Spleen (tissue), 11 donors: Measurements from ENCODE around the gene SIRPA. TPM values are rescaled to one million over a fixed set of nuclear protein-coding genes. Genes with fewer than 3 reads are reported as not detected.

Experiments
- DNase-seq: peaks from one replicate; pipeline ENCODE4 v3.0.0-alpha.2; 2020
- H3K27ac ChIP-seq, 8 donors: fragments of 200-600 bp; sonication (generic) in 7 of 8; 1 replicate in 4 of 8; 2 replicates in 4 of 8; pipeline versions ENCODE4 v1.5.0 to v1.8.0; 2016 to 2021; ENCODE audit warnings: inconsistent platforms in 4 of 8, mild to moderate bottlenecking in 4 of 8, moderate library complexity in 1 of 8
- H3K27me3 ChIP-seq, 7 donors: fragments of 200-600 bp; sonication (generic) in 6 of 7; replicated peaks in 1 of 7; 1 replicate in 4 of 7; 2 replicates in 3 of 7; pipeline versions ENCODE4 v1.5.0 to v1.8.0; 2016 to 2021; ENCODE audit warnings: inconsistent platforms in 3 of 7, mild to moderate bottlenecking in 1 of 7
- H3K36me3 ChIP-seq, 6 donors: fragments of 200-600 bp; sonication (generic) in 5 of 6; 1 replicate in 4 of 6; 2 replicates in 2 of 6; pipeline versions ENCODE4 v1.5.0 to v1.8.0; 2016 to 2021; ENCODE audit warnings: inconsistent platforms in 2 of 6
- H3K4me1 ChIP-seq, 6 donors: fragments of 200-600 bp; sonication (generic) in 5 of 6; 1 replicate in 3 of 6; 2 replicates in 3 of 6; pipeline versions ENCODE4 v1.5.0 to v1.8.0; 2016 to 2021; ENCODE audit warnings: inconsistent platforms in 3 of 6
- H3K4me3 ChIP-seq, 8 donors: fragments of 200-600 bp; sonication (generic) in 7 of 8; 1 replicate in 4 of 8; 2 replicates in 4 of 8; pipeline versions ENCODE4 v1.5.0 to v1.8.0; 2016 to 2021; ENCODE audit warnings: inconsistent platforms in 4 of 8, mild to moderate bottlenecking in 4 of 8, moderate library complexity in 2 of 8
- H3K9me3 ChIP-seq, 8 donors: fragments of 200-600 bp; sonication (generic) in 7 of 8; 1 replicate in 4 of 8; 2 replicates in 4 of 8; pipeline versions ENCODE4 v1.5.0 to v1.8.0; 2016 to 2021; ENCODE audit warnings: inconsistent platforms in 4 of 8
- CTCF ChIP-seq, 11 experiments: fragments of 200-600 bp in 7 of 11; fragments of 450-650 bp in 4 of 11; sonication (generic) in 4 of 11; IDR thresholded peaks in 8 of 11; conservative IDR thresholded peaks in 3 of 11; 1 replicate in 7 of 11; 2 replicates in 4 of 11; pipeline versions ENCODE4 v1.4.0 to v1.8.0; 2016 to 2021; ENCODE audit warnings: antibody characterized with exemption in 11 of 11, inconsistent platforms in 4 of 11, mild to moderate bottlenecking in 1 of 11
- POLR2A ChIP-seq, 3 donors: fragments of 450-650 bp; IDR thresholded peaks; one replicate each; pipeline ENCODE4 v1.5.1; 2017; ENCODE audit warnings: antibody characterized with exemption in 3 of 3, mild to moderate bottlenecking in 1 of 3
- POLR2AphosphoS5 ChIP-seq, 3 donors: sonication (generic); formaldehyde crosslinking; IDR thresholded peaks; one replicate each; pipeline ENCODE4 v1.5.1; 2017; ENCODE audit warnings: antibody characterized with exemption in 3 of 3
- WGBS, 5 donors: extraction: QIAGEN DNeasy Blood & Tissue Kit in 3 of 5; methylation state at CpG; one replicate each; pipeline versions ENCODE4 v1.1.5 to v1.1.7; 2013 to 2018; 5-methylcytosine and 5-hydroxymethylcytosine counted together
- intact Hi-C: fragments of 100-400 bp; cut with DNase I; formaldehyde crosslinking; loops from one replicate; pipeline ENCODE4 v1.15.0; 2023; ENCODE audit warnings: low total_unique reads
- polyA plus RNA-seq, 3 donors: library from polyadenylated mRNA; stranded (reverse); fragments of 200-250 nt; gene quantifications; one replicate each; pipeline ENCODE4 v1.2.1, GENCODE V29; 2013
- total RNA-seq, 7 donors: library from RNA; depleted of rRNA in 3 of 7; stranded (reverse); fragments of >200 nt in 3 of 7; fragmentation: NEBNext Ultra II Directional in 4 of 7; extraction: Animal tissue kit (Norgen Biotek cat#: 25700) in 4 of 7; gene quantifications; one replicate each; pipeline versions ENCODE4 v1.1.0 to v1.2.1, GENCODE V29; 2016 to 2021
- donor health status: healthy with polysubstance abuse.
- donor health status: DM: no; HTN: no; CAD: no; lungs with moderate emphysema.
- donor health status: DM: no; HTN: no; CAD: no.
- donor health status: Bipolar disorder and iron deficiency.
- donor health status: healthy.
- donor health status: DM: no; HTN: no; CAD: no.
- donor health status: DM: yes; HTN: yes; CAD: no.

Gene SIRPA
- total and polyA plus RNA-seq, 10 donors: 9.8 to 104 (median 38.4) TPM

GRCh38 chr20:1934156-1934555 lies 38.9 kb downstream of the SIRPA start:
- Histone ChIP-seq H3K27ac (no peak overlapping the region), H3K27me3 (peaks cover 0 to 24% (median 0%) of the 10 kb centered on the region in 7 donors), H3K4me1 (peaks cover 0 to 5% (median 0%) of the 10 kb centered on the region in 6 donors), H3K36me3 (peaks cover 0 to 98% (median 14%) of the 10 kb centered on the region in 6 donors), H3K9me3 (no peaks in the 10 kb centered on the region), H3K4me3 (no peak overlapping the region)
- no peak for DNase-seq
- intact Hi-C loops: no loop called here
- TF ChIP-seq CTCF (IDR thresholded peaks at IDR 0.05 in 8 of 11, conservative IDR thresholded peaks at IDR 0.05 in 3 of 11) (no peak), POLR2A (IDR thresholded peaks at IDR 0.05) (no peak), POLR2AphosphoS5 (IDR thresholded peaks at IDR 0.05) (no peak)
- 47 to 75% (median 65%) methylated on average over 1 of the region's 1 CpG for WGBS, 5 donors

- Histone ChIP-seq H3K9me3 (no peaks in the 10 kb centered on the region), H3K36me3 (peaks cover 0 to 98% (median 14%) of the 10 kb centered on the region in 6 donors), H3K27ac (no peak overlapping the region), H3K4me3 (no peak overlapping the region), H3K27me3 (peaks cover 0 to 22% (median 0%) of the 10 kb centered on the region in 7 donors), H3K4me1 (peaks cover 0 to 5% (median 0%) of the 10 kb centered on the region in 6 donors)
- no peak for DNase-seq
- intact Hi-C loops: no loop called here
- 75 to 86% (median 83%) methylated on average over 18 to 19 of the region's 19 CpGs for WGBS, 5 donors
- no peak for TF ChIP-seq POLR2A (IDR thresholded peaks at IDR 0.05)
- no peak for TF ChIP-seq CTCF (IDR thresholded peaks at IDR 0.05 in 8 of 11, conservative IDR thresholded peaks at IDR 0.05 in 3 of 11)
- TF ChIP-seq POLR2AphosphoS5 (IDR thresholded peaks at IDR 0.05): peak in 1 of 3 donors; percentile 17
Observed at GRCh38 chr20:1934721-1935573, 39.7 kb downstream of the SIRPA start.

GRCh38 chr20:1935696-1936366 lies 40.6 kb downstream of the SIRPA start:
- intact Hi-C loops: no loop called here
- peaks cover 0 to 90% (median 14%) of the 10 kb centered on the region in 6 donors for H3K36me3 ChIP-seq
- H3K9me3 ChIP-seq: no peaks in the 10 kb centered on the region
- peaks cover 0 to 5% (median under 1%) of the 10 kb centered on the region in 6 donors for H3K4me1 ChIP-seq
- no peak for DNase-seq
- no peak overlapping the region for H3K27ac ChIP-seq
- TF ChIP-seq POLR2AphosphoS5 (IDR thresholded peaks at IDR 0.05) (peak in 1 of 3 donors; percentile 50), CTCF (IDR thresholded peaks at IDR 0.05 in 8 of 11, conservative IDR thresholded peaks at IDR 0.05 in 3 of 11) (no peak), POLR2A (IDR thresholded peaks at IDR 0.05) (no peak)
- H3K27me3 ChIP-seq: peaks cover 0 to 15% (median 0%) of the 10 kb centered on the region in 7 donors
- 81 to 94% (median 90%) methylated on average over 15 of the region's 15 CpGs for WGBS, 5 donors
- no peak overlapping the region for H3K4me3 ChIP-seq
